ENCODE results near the gene IGFBPL1.

IGFBPL1 gene

DNA sequence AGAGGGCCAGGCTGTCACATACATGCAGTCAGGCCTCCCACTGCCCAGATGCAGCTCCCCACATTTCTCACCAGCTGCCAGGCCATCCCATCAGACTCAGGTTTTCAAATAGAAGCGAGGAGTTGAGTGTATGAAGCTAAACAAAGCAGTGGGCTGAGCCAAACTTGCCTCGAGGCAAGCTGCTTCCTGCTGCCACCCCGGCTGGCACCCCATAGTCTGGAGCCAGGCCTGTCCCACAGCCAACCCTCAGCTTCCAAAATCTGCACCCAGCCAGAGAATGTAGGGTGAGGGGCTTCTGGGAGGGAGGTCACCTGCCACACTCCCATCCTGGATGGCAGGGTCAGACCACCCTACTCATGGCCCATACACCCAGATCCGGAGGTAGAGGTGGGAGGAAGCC, 54.1 kb downstream of the IGFBPL1 start:
- DNase-seq: no peak
- Histone ChIP-seq H3K9me3 (ENCODE audit: control insufficient read depth, low read length) (no peaks in the 10 kb centered on the region), H3K4me1 (ENCODE audit: control insufficient read depth, insufficient read depth, low read length, poor library complexity, severe bottlenecking) (no peaks in the 10 kb centered on the region), H3K4me3 (ENCODE audit: insufficient read depth, low read depth, low read length, poor library complexity, severe bottlenecking) (no peak overlapping the region), H3K36me3 (ENCODE audit: control insufficient read depth, insufficient read depth, low read length) (no peaks in the 10 kb centered on the region), H3K27ac (ENCODE audit: insufficient read depth, low read length, poor library complexity, severe bottlenecking) (no peak overlapping the region), H3K27me3 (replicated peaks; ENCODE audit: control insufficient read depth, insufficient read depth, low read length, poor library complexity, severe bottlenecking) (no peaks in the 10 kb centered on the region)

DNA sequence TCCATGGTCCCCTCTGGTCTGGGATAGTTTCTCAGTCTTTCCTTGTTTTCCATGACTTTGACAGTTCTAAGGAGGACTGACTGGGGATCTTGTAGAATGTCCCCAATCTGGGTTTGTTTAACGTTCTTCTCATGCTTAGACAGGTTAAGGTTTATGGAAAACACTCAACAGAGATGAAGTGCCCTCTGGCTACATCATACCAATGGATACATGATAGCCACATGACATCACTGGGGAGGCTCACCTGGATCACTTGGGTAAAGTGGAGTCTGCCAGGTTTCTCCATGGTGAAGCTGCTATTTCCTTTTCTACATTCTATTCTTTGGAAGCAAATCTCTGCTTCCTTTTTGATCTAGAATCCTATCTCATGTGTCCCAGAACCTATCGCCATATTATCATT, 55.5 kb downstream of the IGFBPL1 start:
- H3K4me3 ChIP-seq (ENCODE audit: insufficient read depth, low read depth, low read length, poor library complexity, severe bottlenecking): no peak overlapping the region
- no peak overlapping the region for H3K27ac ChIP-seq (ENCODE audit: insufficient read depth, low read length, poor library complexity, severe bottlenecking)
- H3K9me3 ChIP-seq (ENCODE audit: control insufficient read depth, low read length): no peaks in the 10 kb centered on the region
- DNase-seq: no peak
- no peaks in the 10 kb centered on the region for H3K27me3 ChIP-seq (replicated peaks; ENCODE audit: control insufficient read depth, insufficient read depth, low read length, poor library complexity, severe bottlenecking)
- H3K4me1 ChIP-seq (ENCODE audit: control insufficient read depth, insufficient read depth, low read length, poor library complexity, severe bottlenecking): no peaks in the 10 kb centered on the region
- no peaks in the 10 kb centered on the region for H3K36me3 ChIP-seq (ENCODE audit: control insufficient read depth, insufficient read depth, low read length)

DNA sequence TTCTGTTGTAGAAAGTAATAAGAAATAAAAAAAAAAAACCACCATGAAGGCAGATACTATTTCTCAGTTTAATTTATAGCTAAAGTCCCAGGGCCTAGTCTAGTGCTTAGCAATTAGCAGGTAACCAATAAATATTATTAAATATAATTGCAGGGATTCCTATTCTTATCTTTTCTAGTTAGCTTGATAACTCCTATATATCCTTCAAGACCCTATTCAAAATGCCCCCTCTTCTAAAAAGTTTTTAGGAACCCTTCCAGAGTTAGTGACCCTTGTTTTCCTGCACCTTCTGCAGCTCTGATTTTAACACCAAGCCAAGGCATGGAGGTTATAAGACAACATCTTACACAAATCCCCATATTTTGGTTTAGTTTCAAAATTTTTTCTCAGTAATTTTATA, 56.4 kb downstream of the IGFBPL1 start:
- Histone ChIP-seq H3K27ac (ENCODE audit: insufficient read depth, low read length, poor library complexity, severe bottlenecking) (no peak overlapping the region), H3K27me3 (replicated peaks; ENCODE audit: control insufficient read depth, insufficient read depth, low read length, poor library complexity, severe bottlenecking) (no peaks in the 10 kb centered on the region), H3K9me3 (ENCODE audit: control insufficient read depth, low read length) (no peaks in the 10 kb centered on the region), H3K4me1 (ENCODE audit: control insufficient read depth, insufficient read depth, low read length, poor library complexity, severe bottlenecking) (no peaks in the 10 kb centered on the region), H3K36me3 (ENCODE audit: control insufficient read depth, insufficient read depth, low read length) (no peaks in the 10 kb centered on the region), H3K4me3 (ENCODE audit: insufficient read depth, low read depth, low read length, poor library complexity, severe bottlenecking) (no peak overlapping the region)
- no peak for DNase-seq

DNA sequence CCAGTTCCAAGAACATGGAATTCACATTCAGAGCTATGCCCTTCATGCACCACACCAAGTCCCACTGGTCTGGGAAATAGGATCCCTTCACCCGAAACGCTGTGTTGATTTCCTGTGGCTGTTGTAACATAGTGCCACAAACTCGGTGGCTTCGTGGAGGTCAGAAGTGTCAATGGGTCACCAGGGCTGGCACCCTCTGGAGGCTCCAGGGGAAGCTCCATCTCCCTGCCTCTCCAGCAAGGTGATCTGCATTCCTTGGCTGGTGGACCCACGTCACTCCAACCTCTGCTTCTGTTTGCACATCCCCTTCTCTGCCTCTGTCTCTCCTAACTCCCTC, 60.7 kb downstream of the IGFBPL1 start:
- no peak overlapping the region for H3K27ac ChIP-seq (ENCODE audit: insufficient read depth, low read length, poor library complexity, severe bottlenecking)
- DNase-seq: no peak
- no peak overlapping the region for H3K4me3 ChIP-seq (ENCODE audit: insufficient read depth, low read depth, low read length, poor library complexity, severe bottlenecking)
- H3K9me3 ChIP-seq (ENCODE audit: control insufficient read depth, low read length): no peaks in the 10 kb centered on the region
- H3K36me3 ChIP-seq (ENCODE audit: control insufficient read depth, insufficient read depth, low read length): no peaks in the 10 kb centered on the region
- H3K4me1 ChIP-seq (ENCODE audit: control insufficient read depth, insufficient read depth, low read length, poor library complexity, severe bottlenecking): no peaks in the 10 kb centered on the region
- H3K27me3 ChIP-seq (replicated peaks; ENCODE audit: control insufficient read depth, insufficient read depth, low read length, poor library complexity, severe bottlenecking): no peaks in the 10 kb centered on the region

DNA sequence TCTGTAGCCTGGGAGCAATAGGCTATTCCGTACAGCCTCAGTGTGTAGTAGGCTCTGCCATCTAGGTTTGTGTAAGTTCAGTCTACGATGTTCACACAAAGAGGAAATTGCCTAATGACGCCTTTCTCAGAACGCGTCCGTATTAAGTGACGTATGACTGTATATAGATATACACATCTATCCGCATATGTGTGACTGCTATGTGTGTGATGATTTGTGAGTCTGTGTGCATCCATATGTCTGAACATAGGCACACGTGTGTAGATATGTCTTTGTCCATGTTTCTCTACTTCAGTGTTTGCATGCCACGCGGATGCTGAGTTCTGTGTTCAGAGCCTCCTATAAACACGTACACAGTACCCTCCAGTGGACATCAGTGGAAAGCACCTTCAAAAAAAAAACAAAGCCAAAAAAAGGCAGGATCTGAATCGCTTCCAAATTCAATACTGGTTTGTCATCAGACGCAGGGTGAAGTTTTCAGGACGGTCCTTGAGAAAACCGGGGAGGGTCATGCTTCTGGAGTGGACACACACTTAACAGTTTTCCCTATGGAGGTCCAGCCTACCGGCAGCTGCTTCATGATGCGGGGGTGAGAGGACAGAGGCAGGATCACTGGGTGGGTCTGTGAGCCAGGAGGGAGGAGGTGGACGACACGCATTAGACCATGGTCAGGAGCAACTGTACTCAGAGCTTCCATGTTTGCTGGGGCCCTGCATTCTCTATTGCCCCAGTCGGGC, 61.2 kb downstream of the IGFBPL1 start:
- Histone ChIP-seq H3K4me3 (ENCODE audit: insufficient read depth, low read depth, low read length, poor library complexity, severe bottlenecking) (no peak overlapping the region), H3K4me1 (ENCODE audit: control insufficient read depth, insufficient read depth, low read length, poor library complexity, severe bottlenecking) (no peaks in the 10 kb centered on the region), H3K9me3 (ENCODE audit: control insufficient read depth, low read length) (no peaks in the 10 kb centered on the region), H3K27me3 (replicated peaks; ENCODE audit: control insufficient read depth, insufficient read depth, low read length, poor library complexity, severe bottlenecking) (no peaks in the 10 kb centered on the region), H3K36me3 (ENCODE audit: control insufficient read depth, insufficient read depth, low read length) (no peaks in the 10 kb centered on the region), H3K27ac (ENCODE audit: insufficient read depth, low read length, poor library complexity, severe bottlenecking) (no peak overlapping the region)
- DNase-seq: no peak

DNA sequence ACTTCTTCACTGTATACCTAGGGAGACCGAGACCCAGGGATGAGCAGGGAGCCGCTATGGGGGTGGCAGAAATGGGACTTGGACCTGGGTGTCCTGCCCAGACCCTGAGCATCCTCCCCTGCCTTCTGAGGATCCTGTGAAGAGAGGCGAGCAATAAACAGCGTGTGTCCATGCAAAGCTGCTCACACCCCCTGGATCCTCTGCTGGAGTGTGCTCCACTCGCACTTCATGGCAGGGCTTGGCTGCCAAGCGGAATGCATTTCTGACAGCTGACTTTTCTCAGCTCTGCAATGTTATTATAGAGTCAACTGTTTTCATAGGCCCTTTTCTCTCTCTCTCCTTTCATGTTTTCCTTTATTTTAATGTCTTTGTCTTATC, 62.8 kb downstream of the IGFBPL1 start:
- no peaks in the 10 kb centered on the region for H3K27me3 ChIP-seq (replicated peaks; ENCODE audit: control insufficient read depth, insufficient read depth, low read length, poor library complexity, severe bottlenecking)
- H3K27ac ChIP-seq (ENCODE audit: insufficient read depth, low read length, poor library complexity, severe bottlenecking): no peak overlapping the region
- H3K36me3 ChIP-seq (ENCODE audit: control insufficient read depth, insufficient read depth, low read length): no peaks in the 10 kb centered on the region
- H3K4me1 ChIP-seq (ENCODE audit: control insufficient read depth, insufficient read depth, low read length, poor library complexity, severe bottlenecking): no peaks in the 10 kb centered on the region
- no peak overlapping the region for H3K4me3 ChIP-seq (ENCODE audit: insufficient read depth, low read depth, low read length, poor library complexity, severe bottlenecking)
- H3K9me3 ChIP-seq (ENCODE audit: control insufficient read depth, low read length): no peaks in the 10 kb centered on the region
- DNase-seq: no peak

DNA sequence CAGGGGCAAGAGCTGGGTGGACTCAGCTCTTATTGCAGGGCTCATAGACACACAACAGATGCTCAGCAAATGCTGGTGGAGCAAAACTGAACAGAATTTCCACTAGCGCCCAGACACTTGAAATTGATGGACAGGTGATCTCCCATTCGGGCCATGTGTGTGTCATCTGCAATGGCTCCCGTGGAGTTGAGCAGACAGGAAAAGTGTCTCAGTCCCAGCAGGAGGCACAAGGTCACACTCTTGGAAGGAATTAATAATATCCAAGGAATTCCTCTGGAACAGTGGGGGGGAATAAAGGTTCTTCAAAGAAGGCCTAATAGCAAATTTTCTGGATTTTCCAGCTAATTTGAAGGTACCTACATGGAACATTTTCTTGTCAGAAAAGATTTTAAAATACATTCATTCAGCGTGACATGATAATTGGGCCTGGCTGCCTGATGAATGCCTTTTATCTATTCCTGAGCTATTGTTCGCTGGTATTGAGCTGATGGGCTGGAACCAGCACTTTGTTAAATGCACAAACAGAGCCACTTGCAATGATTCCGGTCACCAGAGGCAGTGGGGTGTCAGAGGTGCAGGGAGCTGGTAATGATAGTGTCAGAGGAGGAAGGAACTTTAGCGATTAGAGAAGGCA, 63.3 kb downstream of the IGFBPL1 start:
- Histone ChIP-seq H3K27ac (ENCODE audit: insufficient read depth, low read length, poor library complexity, severe bottlenecking) (no peak overlapping the region), H3K4me1 (ENCODE audit: control insufficient read depth, insufficient read depth, low read length, poor library complexity, severe bottlenecking) (no peaks in the 10 kb centered on the region), H3K9me3 (ENCODE audit: control insufficient read depth, low read length) (no peaks in the 10 kb centered on the region), H3K27me3 (replicated peaks; ENCODE audit: control insufficient read depth, insufficient read depth, low read length, poor library complexity, severe bottlenecking) (no peaks in the 10 kb centered on the region), H3K36me3 (ENCODE audit: control insufficient read depth, insufficient read depth, low read length) (no peaks in the 10 kb centered on the region), H3K4me3 (ENCODE audit: insufficient read depth, low read depth, low read length, poor library complexity, severe bottlenecking) (no peak overlapping the region)
- DNase-seq: no peak

DNA sequence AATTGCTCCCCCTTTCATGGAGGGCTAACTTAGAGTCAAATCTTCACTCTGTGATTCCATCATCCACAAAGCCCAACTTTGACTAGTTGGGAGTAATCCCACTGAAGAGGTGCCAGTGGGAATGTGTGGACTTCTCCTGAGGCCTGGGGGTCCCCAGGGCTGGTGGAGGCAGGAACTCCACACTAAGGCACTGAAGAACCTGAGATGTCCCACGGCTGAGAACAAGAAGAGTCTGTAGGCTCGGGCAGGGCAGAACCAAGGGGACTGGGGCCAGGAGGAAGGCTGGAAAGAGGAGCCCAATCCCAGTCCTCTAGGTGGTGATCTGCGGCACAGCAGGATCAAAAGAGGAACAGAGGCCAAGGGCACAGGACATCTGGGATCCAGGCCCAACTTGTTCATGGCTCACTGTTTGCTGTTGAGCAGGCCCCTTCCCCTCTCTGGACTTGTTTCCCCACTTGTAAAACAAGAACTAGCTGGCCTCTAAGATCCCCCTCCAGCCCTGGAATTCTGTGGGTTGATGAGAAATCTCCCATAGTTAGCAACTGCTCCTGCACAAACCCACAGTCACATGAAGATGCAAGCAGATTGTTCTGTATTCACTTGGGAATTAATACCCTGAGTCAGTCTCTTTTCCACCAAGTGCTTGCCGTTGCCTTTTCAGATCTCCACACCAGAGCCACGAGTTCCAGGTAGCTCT, 64.4 kb downstream of the IGFBPL1 start:
- no peak for DNase-seq
- Histone ChIP-seq H3K4me1 (ENCODE audit: control insufficient read depth, insufficient read depth, low read length, poor library complexity, severe bottlenecking) (no peaks in the 10 kb centered on the region), H3K27ac (ENCODE audit: insufficient read depth, low read length, poor library complexity, severe bottlenecking) (no peak overlapping the region), H3K36me3 (ENCODE audit: control insufficient read depth, insufficient read depth, low read length) (no peaks in the 10 kb centered on the region), H3K27me3 (replicated peaks; ENCODE audit: control insufficient read depth, insufficient read depth, low read length, poor library complexity, severe bottlenecking) (no peaks in the 10 kb centered on the region), H3K4me3 (ENCODE audit: insufficient read depth, low read depth, low read length, poor library complexity, severe bottlenecking) (no peak overlapping the region), H3K9me3 (ENCODE audit: control insufficient read depth, low read length) (no peaks in the 10 kb centered on the region)

DNA sequence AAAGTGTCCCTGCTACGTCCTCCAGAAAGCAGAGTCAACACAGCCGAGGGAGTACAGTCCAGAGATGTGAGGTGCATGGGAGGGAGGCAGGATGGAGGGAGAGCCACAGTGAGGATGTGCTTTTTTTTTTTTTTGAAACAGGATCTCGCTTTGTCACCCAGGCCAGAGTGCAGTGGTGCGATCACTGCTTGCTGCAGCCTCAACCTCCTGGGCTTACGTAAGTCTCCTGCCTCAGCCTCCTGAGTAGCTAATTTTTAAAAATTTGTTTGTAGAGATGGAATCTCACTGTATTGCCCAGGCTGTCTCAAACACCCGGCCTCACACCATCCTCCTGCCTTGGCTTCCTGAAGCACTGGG, 65.0 kb downstream of the IGFBPL1 start:
- Histone ChIP-seq H3K36me3 (ENCODE audit: control insufficient read depth, insufficient read depth, low read length) (no peaks in the 10 kb centered on the region), H3K4me3 (ENCODE audit: insufficient read depth, low read depth, low read length, poor library complexity, severe bottlenecking) (no peak overlapping the region), H3K27me3 (replicated peaks; ENCODE audit: control insufficient read depth, insufficient read depth, low read length, poor library complexity, severe bottlenecking) (no peaks in the 10 kb centered on the region), H3K27ac (ENCODE audit: insufficient read depth, low read length, poor library complexity, severe bottlenecking) (no peak overlapping the region), H3K9me3 (ENCODE audit: control insufficient read depth, low read length) (no peaks in the 10 kb centered on the region), H3K4me1 (ENCODE audit: control insufficient read depth, insufficient read depth, low read length, poor library complexity, severe bottlenecking) (no peaks in the 10 kb centered on the region)
- no peak for DNase-seq

All from effector memory CD4-positive, alpha-beta T cell (primary cell).